HEK293 (cell line): ENCODE measurements around the gene MAGEA9B.

Source experiments
- CTCF ChIP-seq: fragments of 450-650 bp; formaldehyde crosslinking; IDR thresholded peaks from 2 replicates; pipeline ENCODE4 v1.5.1; 2016; ENCODE audit warnings: missing biosample characterization, missing genetic modification characterization
- HOXD13 ChIP-seq: sonication (generic); formaldehyde crosslinking; IDR thresholded peaks from 2 replicates; pipeline ENCODE4 v1.8.0; 2022; ENCODE audit warnings: missing genetic modification reagents, borderline replicate concordance
- KLF16 ChIP-seq: fragments of 450-650 bp; formaldehyde crosslinking; IDR thresholded peaks from 2 replicates; pipeline ENCODE4 v1.5.1; 2017; ENCODE audit warnings: missing biosample characterization, missing genetic modification characterization
- KLF8 ChIP-seq: fragments of 450-650 bp; formaldehyde crosslinking; IDR thresholded peaks from 2 replicates; pipeline ENCODE4 v1.5.1; 2016; ENCODE audit warnings: missing biosample characterization, missing genetic modification characterization
- TSHZ1 ChIP-seq: fragments of 450-650 bp; formaldehyde crosslinking; IDR thresholded peaks from 2 replicates; pipeline ENCODE4 v1.5.1; 2016; ENCODE audit warnings: missing biosample characterization, missing genetic modification characterization, borderline replicate concordance
- YY2 ChIP-seq: fragments of 450-650 bp; formaldehyde crosslinking; IDR thresholded peaks from 2 replicates; pipeline ENCODE4 v1.5.1; 2016; ENCODE audit warnings: missing biosample characterization, missing genetic modification characterization
- ZBTB49 ChIP-seq: fragments of 450-650 bp; formaldehyde crosslinking; IDR thresholded peaks from 2 replicates; pipeline ENCODE4 v1.5.1; 2016; ENCODE audit warnings: missing biosample characterization, missing genetic modification characterization, low read depth
- ZNF274 ChIP-seq, 2 experiments: fragments of 200-500 bp in 1 of 2; fragments of 450-650 bp in 1 of 2; sonication (Bioruptor generic) in 1 of 2; formaldehyde crosslinking in 1 of 2; IDR thresholded peaks; 2 replicates each; pipeline versions ENCODE4 v1.5.1 to v1.6.1; 2014 to 2016; ENCODE audit warnings: borderline replicate concordance in 1 of 2, inconsistent platforms in 1 of 2, low read length in 1 of 2, missing biosample characterization in 1 of 2, missing genetic modification characterization in 1 of 2
- ZNF311 ChIP-seq: fragments of 450-650 bp; formaldehyde crosslinking; IDR thresholded peaks from 2 replicates; pipeline ENCODE4 v1.5.1; 2017; ENCODE audit warnings: missing biosample characterization, missing genetic modification characterization, borderline replicate concordance
- ZNF433 ChIP-seq: fragments of 450-650 bp; formaldehyde crosslinking; IDR thresholded peaks from 2 replicates; pipeline ENCODE4 v1.5.1; 2016; ENCODE audit warnings: missing biosample characterization, missing genetic modification characterization, low read depth
- ZNF658 ChIP-seq: fragments of 450-650 bp; formaldehyde crosslinking; IDR thresholded peaks from 2 replicates; pipeline ENCODE4; 2016; ENCODE audit warnings: missing biosample characterization, missing genetic modification characterization
- ZNF76 ChIP-seq: fragments of 450-650 bp; formaldehyde crosslinking; IDR thresholded peaks from 2 replicates; pipeline ENCODE4; 2016; ENCODE audit warnings: low read depth, missing biosample characterization, missing genetic modification characterization, borderline replicate concordance
- ZNF785 ChIP-seq: fragments of 450-650 bp; formaldehyde crosslinking; IDR thresholded peaks from 2 replicates; pipeline ENCODE4 v1.5.1; 2016; ENCODE audit warnings: missing biosample characterization, missing genetic modification characterization
- TF ChIP-seq, protein P1 (sequence below): fragments of 450-650 bp; formaldehyde crosslinking; IDR thresholded peaks from 2 replicates; pipeline ENCODE4 v1.5.1; 2016; ENCODE audit warnings: missing biosample characterization, missing genetic modification characterization

GRCh38 chrX:149628768-149629167 lies 41.5 kb upstream of the MAGEA9B start:
- TF ChIP-seq ZBTB49 (tag by site-specific recombination) (no peak), CTCF (no peak), ZNF311 (tag by site-specific recombination) (no peak), KLF16 (tag by site-specific recombination) (no peak), ZNF658 (tag by site-specific recombination) (no peak), ZNF76 (tag by site-specific recombination) (no peak), TSHZ1 (no peak), ZNF785 (tag by site-specific recombination) (no peak), YY2 (tag by site-specific recombination) (no peak), ZNF433 (tag by site-specific recombination) (no peak), HOXD13 (CRISPR knock-in tag) (no peak), ZNF274 (IDR thresholded peaks at IDR 0.05; ENCODE audit: low read length) (no peak), ZNF274 (tag by site-specific recombination; IDR thresholded peaks at IDR 0.05; ENCODE audit: borderline replicate concordance) (no peak), KLF8 (no peak)
- TF ChIP-seq, protein P1, sequence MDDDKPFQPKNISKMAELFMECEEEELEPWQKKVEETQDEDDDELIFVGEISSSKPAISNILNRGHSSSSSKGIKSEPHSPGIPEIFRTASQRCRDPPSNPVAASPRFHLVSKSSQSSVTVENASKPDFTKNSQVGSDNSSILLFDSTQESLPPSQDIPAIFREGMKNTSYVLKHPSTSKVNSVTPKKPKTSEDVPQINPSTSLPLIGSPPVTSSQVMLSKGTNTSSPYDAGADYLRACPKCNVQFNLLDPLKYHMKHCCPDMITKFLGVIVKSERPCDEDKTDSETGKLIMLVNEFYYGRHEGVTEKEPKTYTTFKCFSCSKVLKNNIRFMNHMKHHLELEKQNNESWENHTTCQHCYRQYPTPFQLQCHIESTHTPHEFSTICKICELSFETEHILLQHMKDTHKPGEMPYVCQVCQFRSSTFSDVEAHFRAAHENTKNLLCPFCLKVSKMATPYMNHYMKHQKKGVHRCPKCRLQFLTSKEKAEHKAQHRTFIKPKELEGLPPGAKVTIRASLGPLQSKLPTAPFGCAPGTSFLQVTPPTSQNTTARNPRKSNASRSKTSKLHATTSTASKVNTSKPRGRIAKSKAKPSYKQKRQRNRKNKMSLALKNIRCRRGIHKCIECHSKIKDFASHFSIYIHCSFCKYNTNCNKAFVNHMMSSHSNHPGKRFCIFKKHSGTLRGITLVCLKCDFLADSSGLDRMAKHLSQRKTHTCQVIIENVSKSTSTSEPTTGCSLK, result no peak
